NCI-H187 treated with DMSO at 0.1 percent for 48 hours (cell line): ENCODE data around the gene C21orf58.

Experiments used
- DNase-seq: peaks from one replicate; lab custom pipeline; 2025; lab: John Stamatoyannopoulos, UW

Gene C21orf58

GRCh38 chr21:46254208-46254975 lies 69.3 kb downstream of the C21orf58 start:
- DNase-seq, result no peak

GRCh38 chr21:46253610-46254124 lies 70.0 kb downstream of the C21orf58 start:
- DNase-seq, result no peak

GRCh38 chr21:46252840-46253239 lies 70.8 kb downstream of the C21orf58 start:
- no peak for DNase-seq
